K562 (cell line): ENCODE results near the gene LMBR1. TPM values are rescaled to one million over a fixed set of nuclear protein-coding genes. Genes with fewer than 3 reads are reported as not detected.

Experiments
- CLOCK ChIP-seq: fragments of 250-450 bp; sonication (Bioruptor Pico); IDR thresholded peaks from 2 replicates; pipeline ENCODE4 v1.4.0; 2020; ENCODE audit warnings: mild to moderate bottlenecking, moderate library complexity, borderline replicate concordance
- CREM ChIP-seq: IDR thresholded peaks from 2 replicates; pipeline ENCODE4 v1.6.1; 2014; ENCODE audit warnings: antibody characterized with exemption, low read depth
- E2F8 ChIP-seq: fragments of 450-650 bp; IDR thresholded peaks from 2 replicates; pipeline ENCODE4 v1.7.1; 2018; ENCODE audit warnings: mild to moderate bottlenecking, low read depth; ENCODE audit not compliant: partially characterized antibody
- ETS1 ChIP-seq: conservative IDR thresholded peaks from 2 replicates; pipeline ENCODE4 v1.6.1; 2011; ENCODE audit warnings: low read depth, mild to moderate bottlenecking, low read length; ENCODE audit not compliant: control insufficient read depth
- GTF2F1 ChIP-seq: IDR thresholded peaks from 2 replicates; pipeline ENCODE4 v1.6.1; 2011; ENCODE audit warnings: low read depth, low read length, improper control_type of control experiment
- HMG20A ChIP-seq: fragments of 450-650 bp; formaldehyde crosslinking; conservative IDR thresholded peaks from 2 replicates; pipeline ENCODE4 v1.4.0; 2020; ENCODE audit warnings: mild to moderate bottlenecking, mixed read lengths
- MTA2 ChIP-seq: fragments of 450-650 bp; IDR thresholded peaks from 2 replicates; pipeline ENCODE4 v1.6.1; 2016; ENCODE audit warnings: low read depth
- NCOA4 ChIP-seq: fragments of 450-650 bp; IDR thresholded peaks from 2 replicates; pipeline ENCODE4 v1.6.1; 2018; ENCODE audit warnings: mild to moderate bottlenecking; ENCODE audit not compliant: partially characterized antibody
- NRF1 ChIP-seq, 2 experiments: fragments of 450-650 bp; IDR thresholded peaks in 1 of 2; conservative IDR thresholded peaks in 1 of 2; 2 replicates each; pipeline ENCODE4 v1.6.1; 2014; ENCODE audit warnings: mild to moderate bottlenecking in 2 of 2
- POLR2A ChIP-seq: fragments of 450-650 bp; conservative IDR thresholded peaks from 2 replicates; pipeline ENCODE4 v1.6.1; 2016
- POU5F1 ChIP-seq: fragments of 150-350 bp; IDR thresholded peaks from 2 replicates; pipeline ENCODE4 v1.6.1; 2014; ENCODE audit warnings: borderline replicate concordance, low read length, low read depth, mild to moderate bottlenecking; ENCODE audit not compliant: partially characterized antibody
- RBM17 ChIP-seq: fragments of 200-400 bp; formaldehyde crosslinking; IDR thresholded peaks from 2 replicates; pipeline ENCODE4 v1.6.1; 2017; ENCODE audit warnings: low read depth, mild to moderate bottlenecking, low read length, borderline replicate concordance
- SMAD2 ChIP-seq: fragments of 150-350 bp; IDR thresholded peaks from 2 replicates; pipeline ENCODE4 v1.6.1; 2014; ENCODE audit warnings: low read depth, mild to moderate bottlenecking, low read length
- SRSF1 ChIP-seq: fragments of 200-400 bp; formaldehyde crosslinking; IDR thresholded peaks from 2 replicates; pipeline ENCODE4 v1.6.1; 2017; ENCODE audit warnings: mild to moderate bottlenecking, low read depth, low read length, moderate library complexity
- SUPT5H ChIP-seq: fragments of 450-650 bp; IDR thresholded peaks from 2 replicates; pipeline ENCODE4 v1.6.1; 2016
- ZBTB8A ChIP-seq: fragments of 450-650 bp; IDR thresholded peaks from 2 replicates; pipeline ENCODE4 v1.6.1; 2018; ENCODE audit warnings: mild to moderate bottlenecking, moderate library complexity; ENCODE audit not compliant: partially characterized antibody
- ZNF436 ChIP-seq: fragments of 250-450, 450-650 bp; sonication (Bioruptor Pico); formaldehyde crosslinking; IDR thresholded peaks from 2 replicates; pipeline ENCODE4 v1.7.0; 2020; ENCODE audit warnings: mild to moderate bottlenecking
- ZNF717 ChIP-seq: fragments of 250-450 bp; sonication (Bioruptor Pico); IDR thresholded peaks from 2 replicates; pipeline ENCODE4 v1.5.0; 2021
- ZNF740 ChIP-seq, 3 experiments: fragments of 200-800 bp in 1 of 3; sonication (Bioruptor generic) in 1 of 3; sonication (generic) in 1 of 3; formaldehyde crosslinking in 1 of 3; IDR thresholded peaks; 2 replicates each; pipeline versions ENCODE4 v1.6.1 to v1.8.0; 2016 to 2022; ENCODE audit warnings: mild to moderate bottlenecking in 2 of 3, missing compliant biosample characterization in 2 of 3, missing genetic modification characterization in 2 of 3, missing genetic modification reagents in 1 of 3
- ZNF780A ChIP-seq: fragments of 250-450 bp; sonication (Bioruptor Pico); IDR thresholded peaks from 2 replicates; pipeline ENCODE4 v1.5.0; 2021; ENCODE audit warnings: mild to moderate bottlenecking
- ZZZ3 ChIP-seq: fragments of 450-650 bp; IDR thresholded peaks from 2 replicates; pipeline ENCODE4 v1.6.1; 2016; ENCODE audit warnings: antibody characterized with exemption, mild to moderate bottlenecking, moderate library complexity
- polyA plus RNA-seq, 8 experiments: library from polyadenylated mRNA; depleted of rRNA in 4 of 8; stranded (reverse) in 5 of 8; unstranded in 3 of 8; fragments of >200 nt; fragmentation: Nextera tagmentation in 2 of 8; fragmentation: Illumina TruSeq in 1 of 8; extraction: Ambion mirVana in 2 of 8; extraction: Trizol in 1 of 8; gene quantifications; 2 replicates each; pipeline versions ENCODE4 v1.2.1 to v1.2.3, GENCODE V29; 2011 to 2014; ENCODE audit warnings: inconsistent platforms in 1 of 8, missing spikeins in 1 of 8
- total RNA-seq, 7 experiments: library from RNA; depleted of rRNA in 6 of 7; stranded (reverse); fragments of >200 nt in 6 of 7; fragmentation: Illumina TruSeq in 2 of 7; extraction: Trizol in 2 of 7; gene quantifications; 2 replicates each; pipeline versions ENCODE4 v1.2.1 to v1.2.3, GENCODE V29; 2011 to 2021; ENCODE audit warnings: low replicate concordance in 1 of 7

The LMBR1 gene
- total and polyA plus RNA-seq, 9 of the 15 experiments (the other 6 are each of a cell fraction or from before 2014, with no cell fraction given), result 7.7 to 90.0 (median 59.9) TPM

- TF ChIP-seq SMAD2, result no peak
- TF ChIP-seq POU5F1, result no peak
- TF ChIP-seq GTF2F1, result peak; percentile 77
- no peak for TF ChIP-seq ZNF780A (CRISPR knock-in tag)
- peak; percentile 67; the same call in 1 of the 2 replicates for TF ChIP-seq ETS1
- peak; percentile 94 for TF ChIP-seq POLR2A
- TF ChIP-seq ZNF740 (CRISPR knock-in tag; IDR thresholded peaks at IDR 0.05), result 0 out of 2 replicates have a peak, but pooled peaks have one; percentile 18
- no peak for TF ChIP-seq ZNF740 (tag; IDR thresholded peaks at IDR 0.05)
- TF ChIP-seq CREM, result peak; percentile 97
- TF ChIP-seq ZNF436 (CRISPR knock-in tag), result no peak
- no peak for TF ChIP-seq HMG20A (CRISPR knock-in tag)
- no peak for TF ChIP-seq CLOCK (CRISPR knock-in tag)
- TF ChIP-seq RBM17, result no peak
- no peak for TF ChIP-seq ZBTB8A
- TF ChIP-seq ZZZ3, result no peak
- no peak for TF ChIP-seq SRSF1
- TF ChIP-seq SUPT5H, result peak; percentile 90
- TF ChIP-seq NCOA4, result no peak
- TF ChIP-seq ZNF717 (CRISPR knock-in tag), result no peak
- TF ChIP-seq MTA2, result 0 out of 2 replicates have a peak, but pooled peaks have one; percentile 18
- peak; percentile 90 for TF ChIP-seq E2F8
- TF ChIP-seq NRF1 (conservative IDR thresholded peaks at IDR 0.05 in 1 of 2, IDR thresholded peaks at IDR 0.05 in 1 of 2), result peak; percentile 59 to 61
Observed at GRCh38 chr7:156892821-156893706, at the start of gene LMBR1 (continued).
